GM21717 (cell line): ENCODE results near the gene GRIK1.

ENCODE experiments used
- ATAC-seq: cut with Tn5 transposase; IDR thresholded peaks from one replicate; pipeline ENCODE4 v1.9.1; 2021; ENCODE audit warnings: mild to moderate bottlenecking, moderate library complexity; ENCODE audit not compliant: unreplicated experiment

The GRIK1 gene

DNA sequence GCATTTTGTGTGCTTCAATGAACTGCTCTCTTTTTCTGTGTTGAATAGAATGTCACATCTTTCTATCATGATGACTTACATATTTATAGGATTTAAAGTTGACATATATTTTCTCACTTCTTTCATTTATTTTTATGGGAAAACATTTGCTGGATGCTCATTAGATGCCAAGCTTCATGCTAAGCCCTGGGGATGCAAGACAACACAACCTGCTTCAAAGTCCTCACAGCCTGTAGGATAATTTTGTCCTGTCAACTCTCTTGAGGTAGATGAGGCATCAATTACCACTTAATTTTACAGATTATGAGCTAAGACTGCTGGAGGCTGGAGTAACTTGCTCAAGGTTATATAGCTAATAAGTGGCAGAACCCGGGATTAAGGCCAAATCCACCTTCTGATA lies 264.3 kb downstream of the GRIK1 start:
- no peak for ATAC-seq

DNA sequence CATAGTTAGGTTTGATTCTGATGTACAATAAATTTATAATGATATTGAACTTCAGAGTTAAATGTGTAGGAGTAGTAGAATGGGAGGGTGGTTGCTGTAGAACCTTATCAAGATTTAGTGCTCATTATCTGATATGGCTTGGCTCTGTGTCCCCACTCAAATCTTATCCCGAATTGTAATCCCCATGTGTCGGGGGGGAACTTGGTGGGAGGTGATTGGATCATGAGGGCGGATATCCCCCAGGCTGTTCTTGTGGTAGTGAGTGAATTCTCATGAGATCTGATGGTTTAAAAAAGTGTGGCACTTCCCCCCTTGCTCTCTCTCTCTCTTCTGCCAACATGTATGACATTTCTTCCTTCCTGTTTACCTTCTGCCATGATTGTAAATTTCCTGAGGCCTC lies 265.5 kb downstream of the GRIK1 start:
- no peak for ATAC-seq

DNA sequence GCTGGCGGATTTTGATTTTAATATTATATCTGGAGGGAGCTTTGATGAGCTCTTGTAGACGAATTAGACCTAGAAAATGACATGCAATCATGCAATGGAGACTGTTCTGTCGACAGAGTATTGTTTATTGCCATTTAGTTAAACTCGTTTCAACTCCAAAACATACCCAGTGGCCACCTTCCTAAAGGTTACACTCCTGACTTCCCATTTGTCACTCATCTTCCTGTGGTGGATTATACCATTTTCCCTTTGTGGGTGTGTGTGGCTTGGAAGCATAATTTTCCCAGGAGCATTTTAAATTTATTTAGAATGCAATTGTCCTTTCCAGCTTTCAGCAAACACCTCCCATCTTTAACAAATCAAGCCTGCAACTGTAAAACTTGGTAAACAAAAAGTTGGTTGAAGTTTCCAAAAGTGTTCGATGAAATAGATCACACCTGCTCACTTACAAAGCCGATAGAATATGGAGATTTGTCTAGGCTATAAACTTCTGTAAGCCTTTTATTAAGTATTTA lies 266.6 kb downstream of the GRIK1 start:
- ATAC-seq = no peak

DNA sequence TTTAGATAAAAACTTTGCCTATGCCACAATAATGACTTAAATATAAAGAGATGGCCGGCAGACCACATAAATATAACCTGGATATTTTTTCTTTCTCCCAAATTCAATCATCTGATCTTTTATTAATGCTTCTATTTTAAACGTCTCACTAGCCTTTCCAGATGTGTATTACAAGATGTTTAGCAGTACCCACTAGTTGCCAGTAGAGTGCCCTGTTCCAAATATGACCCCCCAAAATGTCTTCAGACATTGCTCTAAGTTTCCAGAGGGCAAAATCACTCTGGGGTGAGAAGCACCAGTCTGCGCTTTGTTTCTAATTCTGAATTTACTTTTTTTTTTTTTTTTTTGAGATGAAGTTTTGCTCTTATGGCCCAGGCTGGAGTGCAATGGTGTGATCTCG lies 268.1 kb downstream of the GRIK1 start:
- ATAC-seq = no peak

DNA sequence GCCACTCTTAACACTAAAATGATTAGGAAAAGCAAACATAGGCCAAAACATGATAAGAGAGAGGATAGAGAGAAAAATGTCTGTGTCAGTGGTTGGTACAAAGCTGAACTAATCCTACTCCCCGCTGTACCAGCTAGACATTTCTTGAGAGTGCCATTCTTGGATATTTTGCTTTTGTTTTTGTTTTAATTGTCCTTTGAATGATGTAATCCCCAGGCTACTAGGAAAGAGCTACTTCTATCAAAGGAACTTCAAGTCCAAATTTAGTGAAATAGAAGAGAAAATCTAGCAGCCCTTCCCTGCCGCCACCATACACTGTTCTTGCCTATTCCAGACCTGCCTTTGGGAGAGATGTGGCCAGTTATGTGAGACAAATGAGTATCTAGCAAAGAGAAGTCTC lies 269.6 kb downstream of the GRIK1 start:
- ATAC-seq = no peak

DNA sequence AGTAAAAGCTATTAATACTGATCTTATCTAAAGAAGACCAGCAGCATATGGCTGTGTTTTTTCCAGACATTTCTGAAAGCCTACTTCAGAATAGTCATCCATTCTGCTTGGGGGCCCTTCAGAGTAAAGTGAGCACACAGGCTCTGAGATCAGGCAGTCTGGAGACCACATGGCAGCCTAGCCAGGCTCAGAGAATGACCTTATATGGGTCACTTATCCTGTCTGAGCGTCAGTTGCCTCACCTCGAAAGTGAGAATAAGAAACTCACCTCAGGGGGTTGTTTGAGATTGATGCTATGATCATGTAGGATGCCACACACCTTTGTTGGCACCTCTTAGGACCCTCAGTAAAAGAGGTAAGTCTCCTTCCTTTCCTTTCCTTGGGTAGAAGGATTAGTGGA lies 270.4 kb downstream of the GRIK1 start:
- ATAC-seq = no peak

DNA sequence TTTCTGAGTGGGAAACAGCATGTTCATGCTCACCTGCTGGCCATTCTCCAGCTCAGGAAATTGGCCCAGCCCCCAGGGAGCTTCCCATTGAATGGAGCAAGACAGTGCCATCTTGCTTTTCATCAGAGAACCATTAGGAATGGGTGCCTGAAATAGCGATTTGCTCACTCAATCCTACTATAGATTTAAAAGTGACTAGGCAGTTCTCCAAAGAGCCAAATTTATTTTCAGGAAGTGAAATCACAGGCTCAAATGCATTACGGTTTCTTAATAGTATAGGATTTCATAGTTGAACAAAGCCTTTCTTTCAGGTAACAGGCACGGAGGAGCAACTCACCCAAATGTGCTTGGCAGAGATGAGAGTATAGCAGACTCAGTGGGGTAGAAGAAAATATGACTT lies 272.1 kb downstream of the GRIK1 start:
- no peak for ATAC-seq

DNA sequence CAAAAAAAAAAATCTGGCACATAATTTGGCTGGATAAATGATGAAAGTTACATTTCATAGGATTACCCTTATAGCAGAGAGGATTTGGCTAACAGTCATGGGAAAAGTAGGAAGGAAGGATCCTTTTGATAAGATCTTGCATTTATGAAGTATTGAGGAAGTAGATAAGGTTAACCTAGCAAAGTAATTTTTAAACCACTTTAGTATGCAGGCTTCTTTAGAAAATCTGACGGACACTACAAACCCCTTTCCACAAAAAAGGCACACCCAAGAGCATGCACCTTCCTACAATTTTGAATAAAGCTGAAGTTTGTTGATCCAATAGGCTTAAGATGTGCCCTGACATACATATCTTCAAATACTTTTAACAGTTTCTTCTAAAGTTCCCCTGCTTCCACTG lies 275.2 kb downstream of the GRIK1 start:
- no peak for ATAC-seq

DNA sequence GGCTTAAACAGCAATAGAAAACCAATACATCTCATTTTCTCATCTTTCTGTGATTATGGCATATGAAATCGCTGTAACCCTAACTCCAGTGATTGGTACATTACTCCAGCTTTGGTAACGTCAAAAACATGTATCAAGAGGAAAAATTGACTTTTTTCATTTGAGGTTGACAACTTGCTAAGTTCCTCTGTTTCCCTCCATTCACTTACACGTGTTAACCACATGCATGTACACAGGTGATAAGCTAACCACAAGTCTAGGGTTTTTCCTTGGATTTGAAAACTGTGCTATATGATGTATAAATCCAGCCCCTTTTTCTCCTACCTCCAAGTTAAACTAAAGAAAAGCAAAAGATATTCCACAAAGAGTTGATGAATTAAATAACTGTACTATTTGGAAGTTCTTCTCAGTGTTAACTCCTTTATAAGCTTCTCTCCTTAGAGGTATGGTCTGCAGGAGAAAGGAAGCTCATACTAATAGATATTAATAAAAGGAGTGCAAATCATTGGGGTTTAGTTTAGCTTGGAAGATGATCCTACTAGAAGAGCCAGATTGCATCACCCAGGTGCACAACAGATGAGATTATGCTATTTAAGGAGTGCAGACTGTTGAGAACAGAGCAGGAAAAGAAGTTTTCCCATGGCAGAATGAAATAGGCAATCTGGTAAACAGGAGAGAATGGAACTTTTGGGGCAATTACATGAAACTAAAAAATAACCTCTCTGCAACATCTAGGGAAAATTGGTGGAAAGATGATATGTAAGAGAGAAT lies 277.9 kb downstream of the GRIK1 start:
- no peak for ATAC-seq

DNA sequence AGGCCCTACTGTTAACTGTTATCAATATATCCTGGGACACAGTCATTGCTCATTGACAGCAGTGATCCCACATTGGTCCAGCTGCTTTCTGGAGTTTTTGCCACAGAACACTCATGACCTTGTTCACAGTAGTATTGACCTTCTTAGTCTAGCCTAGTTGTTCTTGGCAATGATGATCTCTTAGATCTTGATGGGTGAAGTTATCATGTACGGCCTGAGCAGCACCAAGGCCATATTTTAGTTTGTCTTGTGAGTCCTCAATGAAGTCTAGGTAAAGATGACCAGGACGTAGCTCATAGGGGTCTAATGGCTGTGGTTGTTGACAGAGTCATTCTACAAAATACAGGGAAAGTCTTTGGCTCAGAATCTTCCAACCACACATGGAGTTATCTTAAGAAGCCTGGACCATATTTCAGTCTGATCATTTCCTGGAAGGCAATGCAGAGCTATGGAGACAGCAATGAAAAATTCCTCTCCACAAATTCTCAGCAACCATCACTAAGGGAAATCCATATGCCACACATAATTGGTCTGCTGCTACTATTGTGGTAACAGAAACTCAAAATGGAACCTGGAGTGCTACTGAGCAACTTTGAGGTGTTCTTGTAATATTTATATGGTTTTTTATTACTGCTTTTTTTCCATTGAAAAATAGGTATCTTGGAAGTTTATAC lies 279.6 kb downstream of the GRIK1 start:
- ATAC-seq = no peak

DNA sequence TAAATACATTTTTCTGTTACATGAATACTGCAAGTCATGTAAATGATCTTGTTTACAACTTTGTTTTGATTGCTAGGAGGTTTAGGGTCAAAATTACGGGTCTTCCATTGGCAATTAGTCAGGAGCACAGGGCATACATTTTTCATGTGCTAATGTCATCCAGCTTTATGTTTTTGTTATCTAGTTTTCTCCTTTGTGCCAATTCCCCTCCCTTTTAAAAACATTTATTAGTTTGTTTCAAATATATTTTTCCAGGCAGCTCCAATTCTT lies 280.9 kb downstream of the GRIK1 start:
- ATAC-seq = no peak

DNA sequence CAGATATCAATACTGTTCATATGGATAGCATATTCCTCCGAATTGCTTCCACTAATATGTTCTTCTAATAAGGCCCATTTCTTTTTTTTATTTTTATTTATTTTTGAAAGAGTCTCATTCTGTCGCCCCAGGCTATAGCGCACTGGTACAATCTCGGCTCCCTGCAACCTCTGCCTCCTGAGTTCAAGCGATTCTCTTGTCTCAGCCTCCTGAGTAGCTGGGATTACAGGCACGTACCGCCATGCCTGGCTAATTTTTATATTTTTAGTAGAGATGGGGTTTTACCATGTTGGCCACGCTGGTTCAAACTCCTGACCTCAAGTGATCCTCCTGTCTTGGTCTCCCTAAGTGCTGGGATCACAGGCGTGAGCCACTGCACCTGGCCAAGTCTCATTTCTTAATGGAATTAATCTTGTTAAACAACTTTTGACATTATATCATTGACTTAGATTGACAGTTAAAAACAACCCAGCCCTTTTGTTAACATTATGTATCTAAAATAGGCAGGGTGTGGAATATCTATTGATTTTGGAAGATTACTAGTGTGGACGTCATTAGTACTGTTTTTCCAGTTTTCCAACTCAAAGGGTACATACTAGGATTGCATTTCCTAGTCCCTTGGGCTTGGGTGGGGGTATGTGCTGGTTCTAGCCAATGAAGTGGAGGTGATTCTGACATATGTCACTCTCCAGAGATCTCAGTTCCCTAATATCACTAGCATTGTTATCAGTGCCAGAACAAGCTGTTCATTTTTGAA lies 281.4 kb downstream of the GRIK1 start:
- no peak for ATAC-seq

DNA sequence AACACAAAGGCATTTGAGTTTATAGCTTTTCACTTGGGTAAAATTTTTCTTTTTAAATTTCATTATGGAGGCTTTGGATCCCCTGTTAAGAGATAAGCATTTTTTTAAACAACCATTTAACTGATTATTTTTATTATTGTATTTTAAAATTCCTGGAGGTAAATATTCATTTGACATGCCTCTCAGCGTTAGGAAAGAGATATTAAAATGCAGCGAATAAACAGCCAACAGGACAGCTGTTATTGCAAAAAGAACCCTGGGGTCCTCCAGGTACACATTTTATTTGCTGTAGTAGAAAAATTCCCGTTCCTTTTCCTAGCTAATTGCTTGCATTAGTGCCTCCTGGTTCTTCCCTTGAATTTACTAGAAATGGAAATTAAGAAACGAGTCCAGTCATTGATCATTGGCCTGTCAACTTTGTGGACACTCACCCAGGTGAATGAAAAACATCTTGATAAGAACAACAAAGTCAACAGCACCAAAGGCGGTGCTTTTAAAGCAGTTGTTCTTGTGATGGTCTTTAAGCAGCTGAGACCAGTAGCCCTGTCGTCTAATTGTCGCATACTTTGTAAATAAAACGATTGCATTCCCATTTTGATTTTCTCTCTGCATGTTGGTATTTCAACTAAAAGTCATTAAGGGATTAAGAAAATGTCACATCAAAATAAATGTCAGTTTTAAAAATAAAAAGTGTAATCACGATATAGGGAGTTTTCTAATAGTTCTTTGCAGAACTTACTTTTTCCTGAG lies 282.4 kb downstream of the GRIK1 start:
- ATAC-seq = no peak

DNA sequence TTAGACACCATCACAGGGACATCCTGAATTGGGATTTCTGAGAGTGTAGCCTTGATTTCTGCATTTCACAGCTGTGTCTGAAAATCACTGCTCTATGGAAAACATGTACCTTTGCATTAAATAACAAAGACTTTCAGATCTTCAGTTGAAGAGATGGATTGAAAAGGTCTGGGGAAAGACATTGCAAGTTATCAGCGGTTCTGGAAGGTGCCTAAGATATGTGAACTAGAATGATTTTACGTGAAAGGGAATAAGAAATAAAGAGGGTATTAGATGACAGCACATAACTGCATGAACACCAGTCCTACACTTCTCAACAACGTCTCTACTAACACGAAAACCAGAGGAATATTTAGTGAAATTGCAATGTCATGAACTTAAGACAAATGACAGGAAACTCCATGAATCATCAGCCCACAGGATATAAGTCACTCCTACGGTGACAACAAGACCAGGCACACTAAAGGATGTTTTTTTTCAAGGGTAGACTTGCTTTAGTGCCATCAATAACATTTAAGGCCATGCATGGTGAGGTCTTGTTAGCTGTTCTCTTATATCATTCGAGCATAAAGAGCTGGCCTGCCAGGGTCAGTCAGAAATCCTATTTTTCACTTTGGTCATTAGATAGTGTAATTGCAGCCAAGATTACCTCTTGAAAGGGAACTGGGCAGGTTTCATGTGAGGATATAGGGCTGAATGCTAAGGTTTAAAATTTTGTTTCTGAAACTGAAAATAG lies 283.1 kb downstream of the GRIK1 start:
- no peak for ATAC-seq

DNA sequence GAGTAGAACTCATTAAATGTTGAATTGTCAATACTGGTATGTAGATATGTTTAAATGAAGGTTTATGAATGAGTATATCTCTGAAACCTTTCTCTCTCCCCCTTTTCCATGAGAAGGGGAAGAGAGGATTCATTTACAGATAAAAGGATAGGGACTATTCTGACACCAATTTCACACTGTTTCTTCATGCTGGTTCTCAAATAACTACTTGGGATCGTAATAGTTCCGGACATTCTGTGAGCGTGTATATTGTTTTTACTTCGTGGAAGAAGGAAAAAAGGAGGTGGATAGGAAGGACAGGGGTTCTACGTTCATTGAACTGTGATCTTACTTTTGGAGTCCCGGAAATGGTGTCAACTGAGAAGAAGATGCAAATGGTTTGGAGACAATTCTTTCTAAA lies 284.2 kb downstream of the GRIK1 start:
- no peak for ATAC-seq

DNA sequence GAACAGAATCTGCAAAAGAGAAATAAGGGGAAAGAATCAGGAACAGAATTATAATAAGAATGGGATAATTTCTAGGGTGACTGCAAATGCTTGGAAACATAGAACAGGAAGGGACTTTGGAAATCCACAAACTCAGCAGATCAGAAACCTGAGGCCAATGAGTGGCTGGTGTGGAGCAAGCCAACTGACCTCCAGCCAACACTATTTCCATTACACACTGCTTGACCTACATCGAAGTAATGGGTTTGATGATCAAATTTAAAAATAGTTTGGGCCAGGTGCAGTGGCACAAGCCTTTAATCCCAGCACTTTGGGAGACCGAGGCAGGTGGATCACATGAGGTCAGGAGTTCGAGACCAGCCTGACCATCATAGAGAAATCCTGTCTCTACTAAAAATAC lies 284.9 kb downstream of the GRIK1 start:
- no peak for ATAC-seq

DNA sequence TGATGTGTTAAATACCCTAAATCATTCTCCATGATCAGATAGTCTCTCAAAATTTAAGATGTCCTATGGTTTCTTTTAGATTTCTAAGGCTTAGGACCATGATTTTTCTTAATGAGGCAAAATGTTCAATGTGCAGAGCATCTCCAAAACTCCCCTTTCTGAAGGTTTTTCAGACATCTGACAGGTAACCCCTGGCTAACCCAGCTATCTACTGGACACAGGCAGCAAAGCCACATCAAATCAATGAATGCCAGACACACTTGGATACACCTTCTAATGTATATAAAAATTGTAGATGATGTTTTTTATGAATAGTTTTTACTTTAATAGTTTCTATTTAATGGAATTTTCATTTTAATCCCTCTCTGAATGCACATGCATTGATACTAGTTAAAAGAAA lies 285.6 kb downstream of the GRIK1 start:
- no peak for ATAC-seq

DNA sequence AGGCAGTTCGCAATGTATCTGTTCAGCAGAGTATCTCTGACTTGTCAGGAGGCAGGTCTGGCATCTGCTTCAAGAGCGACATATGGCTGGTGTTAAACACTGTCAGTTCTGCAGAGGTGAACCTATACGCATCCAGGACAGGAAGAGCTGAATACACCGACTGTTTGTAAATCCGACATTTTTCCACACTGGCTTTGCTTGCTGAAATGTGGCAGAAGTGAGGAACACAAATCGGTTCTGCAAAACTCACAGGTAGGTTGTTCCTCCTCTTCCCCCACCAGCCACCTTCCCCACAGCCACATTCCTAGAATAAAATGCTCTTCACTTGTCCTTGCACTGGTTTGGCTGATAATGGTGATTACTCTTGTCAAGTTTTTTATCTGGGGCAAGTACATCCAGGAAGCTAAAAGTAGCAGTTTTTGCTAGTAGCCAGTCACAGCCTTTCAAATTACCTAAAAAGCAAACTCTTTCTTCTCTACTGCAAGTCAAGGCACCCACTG lies 289.2 kb downstream of the GRIK1 start:
- ATAC-seq = no peak

DNA sequence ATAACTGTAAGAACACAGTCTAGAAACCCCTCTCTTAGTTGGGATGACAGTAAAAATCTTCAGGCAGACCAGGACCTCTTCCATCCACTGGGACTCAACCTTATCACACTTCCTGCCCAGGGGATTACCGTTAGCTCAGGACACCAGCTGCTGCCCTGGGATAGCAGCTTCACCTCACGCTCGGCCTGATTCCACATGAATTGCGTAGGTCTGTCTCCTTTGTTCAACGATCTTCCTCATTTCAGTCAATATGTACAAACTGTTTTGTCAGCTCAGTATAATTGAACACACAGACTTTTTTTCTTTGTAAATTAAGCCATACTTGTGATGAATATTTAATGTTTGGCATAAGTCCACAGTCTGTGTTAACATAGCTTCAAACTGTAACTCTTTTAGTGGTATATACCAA lies 290.4 kb downstream of the GRIK1 start:
- ATAC-seq = no peak

DNA sequence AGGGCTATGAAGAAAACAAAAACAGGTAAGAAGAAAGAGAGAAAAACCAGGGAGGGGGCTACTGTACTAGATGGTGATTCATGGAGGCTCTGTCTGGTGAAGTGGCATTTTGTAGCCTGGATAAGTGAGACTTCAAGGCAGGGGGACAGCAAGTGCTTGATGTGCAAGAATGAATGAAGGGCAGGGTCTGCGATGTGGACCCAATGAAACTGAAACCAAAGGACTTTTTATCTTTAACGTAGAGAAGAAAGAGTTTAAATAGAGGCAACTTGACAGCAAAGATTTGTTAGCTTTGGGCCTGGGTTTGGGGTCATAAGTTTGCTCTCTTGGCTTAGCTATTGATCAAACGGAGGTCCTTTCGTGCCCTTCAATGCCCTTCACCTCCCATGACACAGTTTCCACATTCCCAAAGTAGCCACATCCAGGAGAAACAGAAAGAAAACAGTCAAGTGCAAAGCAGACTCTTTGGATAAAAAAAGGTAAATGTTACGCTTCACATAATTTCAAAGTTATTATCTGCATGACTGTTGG lies 291.0 kb downstream of the GRIK1 start:
- no peak for ATAC-seq
